Right ventricle myocardium inferior (tissue), 1 donor: ENCODE results near the gene EXOG. TPM values are rescaled to one million over a fixed set of nuclear protein-coding genes. Genes with fewer than 3 reads are reported as not detected.

Experiments used
- ATAC-seq: fragments of 200-7000 bp; cut with Tn5 transposase; one replicate; pipeline ENCODE4 v1.9.1; 2020; ENCODE audit warnings: mild to moderate bottlenecking, moderate library complexity
- DNase-seq: peaks from one replicate; pipeline ENCODE4 v3.0.0; 2021; ENCODE audit errors: missing footprints
- intact Hi-C: fragments of 100-400 bp; cut with DNase I; formaldehyde crosslinking; loops from one replicate; pipeline ENCODE4 v1.11.0; 2022
- long read RNA-seq: library from polyadenylated mRNA; unstranded; transcript quantifications from one replicate; pipeline ENCODE4 v2.0.0, GENCODE V29; 2021
- total RNA-seq: library from RNA; stranded (reverse); fragmentation: NEBNext Ultra II Directional; extraction: Animal tissue kit (Norgen Biotek cat#: 25700); gene quantifications from one replicate; pipeline ENCODE4 v1.2.1, GENCODE V29; 2021
- donor health status: DM: no; HTN: yes; CAD: no; lungs with severe emphysema.

EXOG gene
- total RNA-seq, result 26.0 TPM
- long read RNA-seq, partial matches to known transcripts, result 0 of 12 reads
- long read RNA-seq, other reads (novel, unspliced or antisense), result 9 of 12 reads

GRCh38 chr3:38496131-38496910 is at the start of gene EXOG:
TSS of gene EXOG (plus strand) at chr3:38496340. CDS start at chr3:38496368, 28 bp downstream.
- peak; percentile 89 for ATAC-seq
- intact Hi-C loops, result loop anchor here (2.0 kb wide), 2 partner anchors 24 to 154 kb away; no protein-coding TSS in a partner anchor
- peak; percentile 94 for DNase-seq

- DNase-seq (no peak), ATAC-seq (no peak)
- intact Hi-C loops, result no loop called here
Measured at GRCh38 chr3:38446812-38447211, 49.3 kb upstream of the EXOG start.

GRCh38 chr3:38450853-38451252 is 45.3 kb upstream of the EXOG start:
- intact Hi-C loops, result loop anchor here (5.0 to 10.0 kb wide), 2 partner anchors 36 to 316 kb away; partner anchors contain the start of genes ACAA1 and MYD88
- ATAC-seq (no peak), DNase-seq (no peak)

- ATAC-seq, result peak; percentile 92
- DNase-seq, result peak; percentile 97
- intact Hi-C loops, result loop anchor here (5.0 to 10.0 kb wide), 2 partner anchors 34 to 318 kb away; partner anchors contain the start of genes ACAA1 and MYD88
Measured at GRCh38 chr3:38453075-38453912, 42.8 kb upstream of the EXOG start, which contains the start of gene ACVR2B. TSS of gene ACVR2B (plus strand) at chr3:38453890. CDS start at chr3:38454323, 433 bp downstream.

GRCh38 chr3:38453913-38454177 is 42.3 kb upstream of the EXOG start:
- intact Hi-C loops, result loop anchor here (5.0 to 10.0 kb wide), 2 partner anchors 33 to 319 kb away; partner anchors contain the start of genes ACAA1 and MYD88
- DNase-seq (no peak), ATAC-seq (no peak)

- intact Hi-C loops, result loop anchor here (5.0 to 10.0 kb wide), 2 partner anchors 33 to 320 kb away; partner anchors contain the start of genes ACAA1 and MYD88
- ATAC-seq (peak; percentile 46), DNase-seq (no peak)
Measured at GRCh38 chr3:38454178-38454883, 41.8 kb upstream of the EXOG start.

GRCh38 chr3:38454884-38455638 is 41.1 kb upstream of the EXOG start:
- DNase-seq, result peak; percentile 82
- peak; percentile 76 for ATAC-seq
- intact Hi-C loops, result loop anchor here (5.0 to 10.0 kb wide), 2 partner anchors 32 to 320 kb away; partner anchors contain the start of genes ACAA1 and MYD88

- intact Hi-C loops, result loop anchor here (10.0 kb wide), 1 partner anchor 321 kb away; the partner anchor contains the start of genes ACAA1 and MYD88
- no peak for ATAC-seq
Measured at GRCh38 chr3:38455639-38456430, 40.3 kb upstream of the EXOG start.

GRCh38 chr3:38457111-38458003 is 38.8 kb upstream of the EXOG start:
- intact Hi-C loops, result loop anchor here (10.0 kb wide), 1 partner anchor 323 kb away; the partner anchor contains the start of genes ACAA1 and MYD88
- no peak for ATAC-seq

More at GRCh38 chr3:38455639-38456430, 40.3 kb upstream of the EXOG start:
- DNase-seq, result no peak

GRCh38 chr3:38458796-38459498 is 37.2 kb upstream of the EXOG start:
- no peak for DNase-seq
- intact Hi-C loops, result loop anchor here (10.0 kb wide), 1 partner anchor 324 kb away; the partner anchor contains the start of genes ACAA1 and MYD88
- peak; percentile 43 for ATAC-seq

More at GRCh38 chr3:38457111-38458003, 38.8 kb upstream of the EXOG start:
- DNase-seq, result no peak

GRCh38 chr3:38459499-38460048 is 36.6 kb upstream of the EXOG start:
- ATAC-seq (no peak), DNase-seq (no peak)
- intact Hi-C loops, result loop anchor here (10.0 kb wide), 1 partner anchor 325 kb away; the partner anchor contains the start of genes ACAA1 and MYD88

- ATAC-seq, result peak; percentile 19
- DNase-seq, result no peak
- intact Hi-C loops, result no loop called here
Measured at GRCh38 chr3:38460377-38461270, 35.5 kb upstream of the EXOG start.

- DNase-seq (no peak), ATAC-seq (no peak)
- intact Hi-C loops, result no loop called here
Measured at GRCh38 chr3:38465588-38466154, 30.5 kb upstream of the EXOG start.

GRCh38 chr3:38468765-38469164 is 27.4 kb upstream of the EXOG start:
- intact Hi-C loops, result no loop called here
- ATAC-seq (no peak), DNase-seq (no peak)
